Measurements from ENCODE around the gene ZNF462. TPM values are rescaled to one million over a fixed set of nuclear protein-coding genes. Genes with fewer than 3 reads are reported as not detected.

The ZNF462 gene
- total and polyA plus RNA-seq, 2 donors (not counting 1 experiment from before 2014, with no cell fraction given), result 6.0 to 27.4 TPM

DNA sequence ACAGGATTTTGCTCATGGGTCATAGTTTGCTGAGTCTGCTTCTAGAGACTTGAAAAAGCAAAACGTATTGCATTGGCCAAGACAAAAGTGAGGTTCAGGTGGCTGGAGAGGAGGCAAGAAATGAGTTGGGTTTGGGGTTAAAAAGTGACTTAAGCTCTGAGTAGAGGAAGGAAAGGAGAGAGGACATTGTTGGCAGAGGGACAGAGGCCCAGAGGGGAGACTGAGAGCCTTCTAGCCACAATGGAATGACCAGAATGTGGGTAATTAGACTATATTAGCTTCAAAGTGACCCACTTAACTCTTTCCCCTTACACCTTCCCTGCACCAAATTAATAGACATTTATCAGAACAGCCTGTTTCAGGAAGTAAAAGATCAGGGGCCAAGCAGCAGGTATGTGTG lies 188.4 kb downstream of the ZNF462 start:
- Histone ChIP-seq H3K9me3 (ENCODE audit: control insufficient read depth, insufficient read depth, low read depth, low read length) (no peaks in the 10 kb centered on the region), H3K4me1 (ENCODE audit: control insufficient read depth, extremely low read depth, insufficient read depth, low read length) (no peaks in the 10 kb centered on the region), H4K20me1 (ENCODE audit: control insufficient read depth, extremely low read depth, insufficient read depth, low read length) (no peaks in the 10 kb centered on the region), H3K27ac (ENCODE audit: insufficient read depth, low read length) (no peak overlapping the region), H3K27me3 (ENCODE audit: control insufficient read depth, insufficient read depth, low read length) (no peaks in the 10 kb centered on the region), H3K36me3 (ENCODE audit: control insufficient read depth, insufficient read depth, low read length) (no peaks in the 10 kb centered on the region), H3K4me2 (ENCODE audit: extremely low read depth, insufficient read depth, low read length) (no peak overlapping the region), H3K79me2 (ENCODE audit: control insufficient read depth, insufficient read depth, low read length) (no peaks in the 10 kb centered on the region), H2AFZ (ENCODE audit: low read length) (no peak overlapping the region), H3K9ac (ENCODE audit: insufficient read depth, low read length) (no peak overlapping the region), H3K4me3 (replicated peaks in 1 of 4; ENCODE audit: control extremely low read depth in 1 of 4, insufficient read depth in 1 of 4, low read depth in 3 of 4, low read length in 4 of 4) (no peak overlapping the region)
- peak in 1 of 2 donors; percentile 5 for DNase-seq (ENCODE audit: low read depth in 2 of 2)
- TF ChIP-seq CTCF (conservative IDR thresholded peaks at IDR 0.05 in 1 of 2, IDR thresholded peaks at IDR 0.05 in 1 of 2; ENCODE audit: low read depth in 1 of 2, low read length in 2 of 2) (no peak), EZH2 (IDR thresholded peaks at IDR 0.05; ENCODE audit: low read length, missing control alignments) (no peak)

GRCh38 chr9:107054146-107054545 lies 191.2 kb downstream of the ZNF462 start:
- Histone ChIP-seq H3K4me3 (replicated peaks in 1 of 4; ENCODE audit: control extremely low read depth in 1 of 4, insufficient read depth in 1 of 4, low read depth in 3 of 4, low read length in 4 of 4) (no peak overlapping the region), H3K9ac (ENCODE audit: insufficient read depth, low read length) (no peak overlapping the region), H3K9me3 (ENCODE audit: control insufficient read depth, insufficient read depth, low read depth, low read length) (no peaks in the 10 kb centered on the region), H4K20me1 (ENCODE audit: control insufficient read depth, extremely low read depth, insufficient read depth, low read length) (no peaks in the 10 kb centered on the region), H3K4me1 (ENCODE audit: control insufficient read depth, extremely low read depth, insufficient read depth, low read length) (no peaks in the 10 kb centered on the region), H3K4me2 (ENCODE audit: extremely low read depth, insufficient read depth, low read length) (no peak overlapping the region), H3K79me2 (ENCODE audit: control insufficient read depth, insufficient read depth, low read length) (no peaks in the 10 kb centered on the region), H2AFZ (ENCODE audit: low read length) (no peak overlapping the region), H3K36me3 (ENCODE audit: control insufficient read depth, insufficient read depth, low read length) (no peaks in the 10 kb centered on the region), H3K27me3 (ENCODE audit: control insufficient read depth, insufficient read depth, low read length) (no peaks in the 10 kb centered on the region), H3K27ac (ENCODE audit: insufficient read depth, low read length) (no peak overlapping the region)
- no peak for DNase-seq (ENCODE audit: low read depth in 2 of 2)
- no peak for TF ChIP-seq EZH2 (IDR thresholded peaks at IDR 0.05; ENCODE audit: low read length, missing control alignments)
- TF ChIP-seq CTCF (conservative IDR thresholded peaks at IDR 0.05 in 1 of 2, IDR thresholded peaks at IDR 0.05 in 1 of 2; ENCODE audit: low read depth in 1 of 2, low read length in 2 of 2), result no peak

DNA sequence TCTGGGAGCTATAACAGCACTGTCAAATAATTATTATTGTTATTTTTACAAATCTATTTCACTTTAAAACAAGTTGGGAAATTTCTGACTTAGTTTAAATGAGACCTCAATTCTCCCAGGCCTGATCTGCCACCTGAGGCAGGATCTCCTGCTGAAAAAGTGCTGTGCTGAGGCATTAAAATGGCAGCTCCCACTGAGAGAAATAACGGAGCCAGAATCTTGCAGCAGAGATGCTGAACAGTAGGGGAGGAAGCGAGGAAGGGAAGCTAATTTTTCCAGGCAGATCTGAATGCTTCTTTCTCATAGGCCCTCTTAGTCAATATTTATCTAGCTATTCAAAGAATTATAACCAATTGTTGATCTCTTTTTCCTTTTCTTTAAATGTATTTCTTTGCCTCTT lies 196.3 kb downstream of the ZNF462 start:
- H3K4me1 ChIP-seq (ENCODE audit: control insufficient read depth, extremely low read depth, insufficient read depth, low read length), result no peaks in the 10 kb centered on the region
- no peaks in the 10 kb centered on the region for H3K9me3 ChIP-seq (ENCODE audit: control insufficient read depth, insufficient read depth, low read depth, low read length)
- no peaks in the 10 kb centered on the region for H3K27me3 ChIP-seq (ENCODE audit: control insufficient read depth, insufficient read depth, low read length)
- no peaks in the 10 kb centered on the region for H3K79me2 ChIP-seq (ENCODE audit: control insufficient read depth, insufficient read depth, low read length)
- H3K36me3 ChIP-seq (ENCODE audit: control insufficient read depth, insufficient read depth, low read length), result no peaks in the 10 kb centered on the region
- H3K27ac ChIP-seq (ENCODE audit: insufficient read depth, low read length), result no peak overlapping the region
- H3K4me2 ChIP-seq (ENCODE audit: extremely low read depth, insufficient read depth, low read length), result no peak overlapping the region
- H3K9ac ChIP-seq (ENCODE audit: insufficient read depth, low read length), result no peak overlapping the region
- no peak for DNase-seq (ENCODE audit: low read depth in 2 of 2)
- no peaks in the 10 kb centered on the region for H4K20me1 ChIP-seq (ENCODE audit: control insufficient read depth, extremely low read depth, insufficient read depth, low read length)
- no peak for TF ChIP-seq CTCF (conservative IDR thresholded peaks at IDR 0.05 in 1 of 2, IDR thresholded peaks at IDR 0.05 in 1 of 2; ENCODE audit: low read depth in 1 of 2, low read length in 2 of 2)
- TF ChIP-seq EZH2 (IDR thresholded peaks at IDR 0.05; ENCODE audit: low read length, missing control alignments), result no peak
- no peak overlapping the region for H2AFZ ChIP-seq (ENCODE audit: low read length)
- H3K4me3 ChIP-seq (replicated peaks in 1 of 4; ENCODE audit: control extremely low read depth in 1 of 4, insufficient read depth in 1 of 4, low read depth in 3 of 4, low read length in 4 of 4), result no peak overlapping the region

All from fibroblast of lung (primary cell).